Measurements from ENCODE around the gene PCSK6.
A peak's percentile ranks its signal among the peaks of the same experiment; 100 is the strongest.

Gene PCSK6

DNA sequence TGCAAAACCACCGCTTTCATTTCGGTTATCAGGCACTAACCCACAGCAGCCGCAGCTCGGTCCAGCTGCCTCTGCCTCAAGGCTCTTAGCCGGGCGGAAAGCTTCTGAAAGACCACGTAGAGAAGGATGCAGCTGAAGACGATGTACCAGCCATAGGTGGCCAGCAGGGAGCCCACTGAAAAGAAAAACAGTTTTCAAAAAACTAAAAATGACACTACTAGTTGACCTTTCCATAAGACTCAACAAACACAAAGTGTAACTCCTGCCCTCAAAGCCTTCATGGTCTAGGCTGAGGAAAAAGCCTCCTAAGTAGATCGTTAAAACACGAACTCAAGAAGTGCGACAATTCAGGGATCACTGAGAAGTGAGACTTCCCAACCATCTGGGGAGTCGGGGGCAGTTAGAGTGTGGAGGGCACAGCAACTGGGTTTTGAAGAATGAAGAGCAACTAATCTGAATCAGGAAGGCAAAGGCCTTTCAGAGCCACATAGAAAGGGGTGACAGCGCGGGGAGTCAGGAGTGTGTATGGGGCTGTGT lies 212.9 kb downstream of the PCSK6 start:
- DNase-seq (ENCODE audit: low spot score) = no peak

DNA sequence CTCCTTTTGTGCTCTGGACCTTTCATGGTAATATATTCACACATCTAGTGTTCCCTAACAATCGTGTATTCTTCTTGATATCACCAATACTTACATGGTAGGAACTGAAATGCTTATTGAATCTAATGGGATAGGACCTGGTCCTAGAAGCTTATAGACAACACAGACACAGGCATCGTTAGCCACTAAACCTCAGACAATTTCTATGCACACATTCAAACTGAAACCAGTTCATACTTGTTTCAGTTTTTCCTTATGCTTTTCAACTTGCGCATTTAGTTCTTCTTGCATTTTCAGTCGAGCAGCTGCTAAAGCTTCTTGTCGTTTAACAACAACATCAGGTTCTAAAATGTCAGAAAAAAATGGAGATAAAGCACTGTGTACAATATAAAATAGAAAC lies 214.5 kb downstream of the PCSK6 start:
- peak; percentile 61 for DNase-seq (ENCODE audit: low spot score)

DNA sequence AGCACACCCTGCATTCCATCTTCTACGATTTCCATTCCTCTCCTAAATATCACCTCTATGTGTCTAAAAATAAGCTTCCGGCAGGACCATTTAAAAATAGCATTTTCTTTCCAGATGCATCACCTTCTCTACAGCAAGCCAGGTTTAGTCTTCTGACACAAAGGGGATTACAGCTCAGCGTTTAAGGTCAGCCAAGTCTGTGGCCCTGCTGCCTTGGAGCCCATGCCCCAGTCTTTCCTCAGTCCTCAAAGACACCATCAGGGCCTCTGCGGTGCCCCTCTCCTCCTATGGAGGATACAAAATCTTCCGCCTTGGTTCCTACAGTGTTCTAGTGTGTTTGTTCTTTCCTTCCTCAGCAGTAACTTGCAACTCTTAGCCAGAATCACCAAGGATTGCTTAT lies 216.0 kb downstream of the PCSK6 start:
- DNase-seq (ENCODE audit: low spot score) = no peak

DNA sequence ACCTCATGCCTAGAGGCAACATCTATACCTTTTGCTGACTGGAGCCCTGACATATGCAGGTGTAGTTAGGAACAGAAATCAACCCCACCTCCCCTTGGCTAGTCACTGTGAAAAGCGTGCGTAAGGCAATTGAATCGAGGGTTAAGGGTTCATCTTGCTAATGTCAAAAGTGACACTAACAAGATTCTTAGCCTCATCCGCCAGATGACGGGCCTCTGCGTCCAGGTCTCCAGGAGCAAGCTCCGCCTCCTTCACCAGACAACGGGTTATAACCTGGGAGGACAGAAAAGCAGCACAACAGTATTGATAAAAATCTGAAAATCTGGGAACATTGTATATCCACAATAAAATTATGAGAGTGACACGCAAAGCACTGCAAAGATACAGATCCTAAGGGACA lies 216.9 kb downstream of the PCSK6 start:
- DNase-seq (ENCODE audit: low spot score) = no peak

DNA sequence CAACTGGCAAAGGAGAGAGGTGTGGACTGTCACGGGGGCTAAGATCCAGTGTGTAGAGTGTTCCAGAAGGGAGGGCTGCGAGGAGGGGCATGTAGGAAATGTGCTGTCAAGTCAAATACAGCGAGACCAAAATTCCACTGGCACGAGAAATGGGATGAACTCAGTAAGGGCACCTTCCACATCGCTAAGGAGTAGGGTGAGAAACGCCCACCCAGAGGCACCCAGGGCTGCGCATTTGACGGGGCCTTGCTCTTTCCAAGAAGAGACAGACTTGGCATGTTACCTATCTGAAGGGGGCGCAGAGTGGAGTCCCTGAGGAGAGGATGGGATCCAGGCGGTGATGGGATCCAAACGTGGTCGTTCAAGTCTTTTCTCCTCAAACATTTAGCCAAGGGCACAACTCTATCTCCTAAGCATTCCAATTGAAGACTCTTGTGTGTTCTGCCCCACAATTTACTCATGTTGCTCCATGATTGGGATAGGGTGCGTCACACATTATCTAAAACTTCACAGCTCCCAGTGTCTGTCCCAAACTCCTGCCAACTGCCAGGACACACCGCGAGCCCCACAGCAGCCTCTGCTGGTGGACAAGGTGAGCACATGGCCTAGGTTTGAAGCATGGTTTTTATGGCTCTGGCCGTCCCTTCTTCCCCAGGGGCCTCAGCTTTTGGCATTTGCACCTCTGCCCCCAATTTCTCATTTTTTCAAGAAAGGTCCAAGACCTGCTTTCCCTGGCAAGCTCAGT lies 219.9 kb downstream of the PCSK6 start:
- no peak for DNase-seq (ENCODE audit: low spot score)

DNA sequence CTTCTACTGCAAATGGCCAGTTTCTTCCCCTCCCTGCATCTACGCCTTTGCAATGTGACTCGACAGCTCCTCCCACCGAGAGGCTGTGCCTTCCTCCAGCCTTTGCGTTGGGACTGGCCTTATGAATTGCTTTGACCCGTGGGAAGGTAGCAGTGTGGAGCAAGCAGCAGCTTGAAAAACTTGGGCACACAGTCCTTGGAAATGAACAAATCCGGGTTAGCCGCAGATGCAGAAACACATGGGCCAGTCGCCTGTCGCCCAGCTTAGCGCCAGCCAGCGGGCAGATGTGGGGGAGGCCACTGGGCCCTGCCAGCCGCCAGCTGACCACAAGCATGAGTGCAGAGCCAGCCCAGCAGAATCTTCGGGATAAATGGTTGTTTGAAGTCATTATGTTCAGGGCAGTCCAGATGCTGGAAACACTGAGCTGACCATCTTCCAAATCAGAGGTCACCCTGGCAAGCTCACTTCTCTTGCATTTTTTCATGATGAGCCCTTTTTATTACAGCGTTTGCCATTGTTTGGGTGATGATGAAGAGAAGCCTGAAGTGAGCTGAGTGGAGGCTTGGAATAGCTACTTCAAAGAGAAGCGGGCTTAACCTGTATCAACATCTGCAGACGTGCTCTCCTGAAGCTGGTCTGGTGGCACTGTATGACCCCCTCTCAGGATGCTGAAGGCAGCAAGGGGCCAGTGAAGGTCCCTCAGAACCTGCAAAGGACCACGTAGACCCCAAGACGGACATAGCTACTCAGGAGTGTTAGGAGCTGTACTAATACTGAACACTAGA lies 222.0 kb downstream of the PCSK6 start:
- DNase-seq (ENCODE audit: low spot score) = no peak

DNA sequence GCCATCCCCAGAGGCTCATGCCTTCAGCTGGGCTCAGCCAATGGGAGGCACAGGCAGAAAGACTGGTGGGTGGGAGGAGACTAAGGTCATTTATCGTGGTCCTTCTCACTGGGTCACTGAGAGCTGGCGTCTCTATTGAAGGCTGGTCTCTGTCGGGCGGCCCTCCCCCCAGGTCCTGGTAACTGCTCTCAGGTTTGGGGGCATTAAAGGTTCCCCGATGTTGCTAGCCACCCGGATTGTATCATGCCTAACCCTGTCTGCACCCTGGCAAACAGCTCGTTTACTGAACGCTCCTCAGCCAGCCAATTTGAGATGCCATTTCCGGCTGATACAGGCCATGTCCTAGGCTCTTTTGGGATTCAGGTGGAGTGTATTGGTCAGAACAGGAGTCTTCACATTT lies 222.7 kb downstream of the PCSK6 start:
- no peak for DNase-seq (ENCODE audit: low spot score)

DNA sequence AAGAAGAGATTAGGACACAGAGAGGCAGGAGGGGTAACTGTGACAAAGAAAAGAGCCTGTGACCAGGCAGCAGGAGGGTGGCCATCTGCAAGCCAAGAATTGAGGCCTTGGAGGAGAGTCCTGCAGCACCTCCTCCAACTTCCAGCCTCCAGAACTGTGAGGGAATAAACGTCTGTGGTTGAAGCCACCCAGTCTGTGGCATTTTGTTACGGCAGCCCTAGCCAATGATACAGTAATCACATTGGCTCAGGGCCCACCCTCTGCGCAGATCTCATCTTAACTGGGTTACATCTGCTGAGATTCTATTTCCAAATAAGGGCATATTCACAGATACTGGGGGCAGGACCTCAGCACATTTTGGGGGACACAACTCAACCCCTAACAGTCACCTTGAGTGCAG lies 223.5 kb downstream of the PCSK6 start:
- DNase-seq (ENCODE audit: low spot score) = no peak

DNA sequence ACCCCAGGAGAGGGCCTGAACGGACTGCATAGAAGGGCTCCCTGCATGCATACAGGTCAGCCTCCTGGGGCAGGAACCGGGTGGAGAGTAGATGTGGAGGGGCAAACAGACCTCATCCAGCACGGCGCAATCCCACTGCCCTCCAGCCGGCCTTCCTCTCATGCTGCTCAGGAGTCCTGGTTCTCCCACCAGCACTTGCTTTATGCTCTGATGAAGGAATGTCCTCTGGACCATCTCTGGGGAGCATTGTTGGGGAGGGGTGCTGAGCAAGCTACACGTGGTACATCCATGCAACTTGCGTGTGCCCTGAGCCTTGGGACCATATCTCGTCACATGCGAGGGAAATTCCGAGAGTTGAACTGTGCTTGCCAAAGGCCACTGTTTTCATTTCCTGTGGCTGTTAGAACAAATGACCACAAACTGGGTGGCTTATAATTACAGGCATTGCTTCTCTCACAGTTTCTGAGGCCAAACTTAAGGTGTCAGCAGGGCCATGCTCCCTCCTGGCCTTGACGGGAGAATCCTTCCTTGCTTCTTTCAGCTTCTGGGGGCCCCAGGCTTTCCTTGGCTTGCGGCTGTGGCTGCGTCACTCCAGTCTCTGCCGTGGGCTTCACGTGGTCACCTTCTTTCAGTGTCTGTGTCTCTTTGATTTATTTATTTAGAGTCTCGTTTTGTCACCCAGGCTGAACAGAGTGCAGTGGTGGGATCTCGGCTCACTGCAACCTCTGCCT lies 224.4 kb downstream of the PCSK6 start:
- no peak for DNase-seq (ENCODE audit: low spot score)

DNA sequence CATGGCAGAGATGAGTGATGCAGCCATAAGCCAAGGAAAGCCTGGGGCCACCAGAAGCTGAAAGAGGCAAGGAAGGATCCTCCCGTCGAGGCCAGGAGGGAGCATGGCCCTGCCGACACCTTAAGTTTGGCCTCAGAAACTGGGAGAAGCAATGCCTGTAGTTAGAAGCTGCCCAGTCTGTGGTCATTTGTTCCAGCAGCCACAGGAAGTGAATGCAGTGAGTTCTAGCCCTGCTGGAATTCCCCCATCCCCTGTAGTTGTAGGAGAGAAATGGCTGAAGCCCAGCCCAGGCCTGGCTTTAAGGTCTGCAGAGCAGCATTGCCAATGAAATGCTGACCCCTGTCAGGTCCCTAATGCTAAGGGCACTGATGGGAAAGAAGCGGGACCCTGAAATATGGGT lies 225.5 kb downstream of the PCSK6 start:
- DNase-seq (ENCODE audit: low spot score) = no peak

DNA sequence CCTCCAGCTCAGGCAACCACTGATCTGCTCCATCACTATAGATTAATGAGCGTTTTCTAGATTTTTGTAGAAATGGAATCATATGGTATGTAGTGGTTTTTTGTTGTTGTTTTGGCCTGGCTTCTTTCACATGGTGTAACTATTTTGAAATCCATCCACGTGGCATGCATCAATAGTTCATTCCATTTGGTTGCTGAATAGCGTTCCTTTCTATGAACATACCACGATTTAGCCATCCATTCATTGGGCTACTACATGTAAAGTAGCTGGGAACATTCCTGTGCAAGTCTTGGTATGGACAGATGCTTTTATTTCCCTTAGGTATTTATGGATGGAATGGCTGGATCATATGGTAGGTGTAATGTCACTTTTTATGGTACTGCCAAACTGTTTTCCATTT lies 227.0 kb downstream of the PCSK6 start:
- no peak for DNase-seq (ENCODE audit: low spot score)

DNA sequence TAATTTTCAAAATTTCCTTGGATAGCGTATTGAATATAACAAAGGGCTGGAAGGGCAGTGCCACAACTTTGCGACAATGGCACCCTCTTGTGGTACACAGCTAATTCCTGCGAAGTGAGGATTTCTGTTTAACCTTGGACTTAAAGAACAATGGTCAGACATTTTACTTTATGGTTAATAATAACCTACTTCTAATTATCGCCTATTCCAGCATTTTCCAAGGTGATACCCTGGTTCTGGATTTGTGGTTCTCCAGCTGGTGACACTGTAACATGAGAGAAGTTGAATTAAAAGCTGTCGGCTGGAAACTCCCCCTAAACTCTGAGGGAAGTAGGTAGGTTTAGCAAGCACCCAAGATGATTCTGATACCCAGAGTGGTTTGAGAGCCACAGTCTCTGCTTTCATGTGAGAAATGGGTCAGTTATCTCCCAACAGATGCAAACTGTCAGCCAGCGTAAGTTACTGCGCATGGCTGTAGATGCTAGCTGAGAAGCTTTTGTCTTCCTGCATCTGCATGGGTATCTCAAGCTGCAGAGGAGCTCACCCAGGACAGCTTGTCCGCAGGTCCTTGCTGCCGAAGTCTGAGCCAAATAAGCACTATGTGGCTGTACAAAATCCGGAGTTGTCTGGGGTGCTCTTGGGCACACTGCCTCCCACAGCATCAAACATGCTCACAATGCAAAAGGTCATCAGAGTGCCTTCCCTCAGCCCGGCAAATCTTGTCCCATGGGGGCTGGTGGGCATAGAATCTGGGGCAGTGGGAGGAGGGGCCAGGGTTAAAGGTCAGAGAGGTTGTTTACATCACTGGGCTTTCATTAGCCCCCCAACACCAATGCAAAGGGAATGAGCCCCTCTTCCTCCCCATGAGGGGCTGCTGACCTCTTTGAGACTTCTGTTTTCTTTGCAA lies 231.0 kb downstream of the PCSK6 start:
- DNase-seq (ENCODE audit: low spot score) = peak; percentile 70

DNA sequence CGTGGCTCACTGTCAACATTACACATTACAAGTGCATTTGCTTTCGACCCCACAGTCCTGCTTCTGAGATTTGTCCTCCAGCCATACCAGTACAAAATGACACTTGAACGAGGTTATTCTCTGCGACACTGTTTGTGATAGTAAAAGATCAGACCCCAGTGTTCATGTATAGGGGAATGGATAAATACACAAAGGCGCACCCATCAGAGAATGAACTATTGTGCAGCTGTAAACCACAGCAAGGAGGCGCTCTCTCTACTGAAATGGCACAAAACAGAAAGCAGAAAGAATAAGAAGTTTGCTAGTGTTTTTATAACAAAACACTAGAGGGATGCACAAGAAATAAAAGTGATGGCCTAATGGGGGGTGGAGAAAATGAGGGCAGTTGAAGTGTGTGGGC lies 232.8 kb downstream of the PCSK6 start:
- DNase-seq (ENCODE audit: low spot score) = no peak

DNA sequence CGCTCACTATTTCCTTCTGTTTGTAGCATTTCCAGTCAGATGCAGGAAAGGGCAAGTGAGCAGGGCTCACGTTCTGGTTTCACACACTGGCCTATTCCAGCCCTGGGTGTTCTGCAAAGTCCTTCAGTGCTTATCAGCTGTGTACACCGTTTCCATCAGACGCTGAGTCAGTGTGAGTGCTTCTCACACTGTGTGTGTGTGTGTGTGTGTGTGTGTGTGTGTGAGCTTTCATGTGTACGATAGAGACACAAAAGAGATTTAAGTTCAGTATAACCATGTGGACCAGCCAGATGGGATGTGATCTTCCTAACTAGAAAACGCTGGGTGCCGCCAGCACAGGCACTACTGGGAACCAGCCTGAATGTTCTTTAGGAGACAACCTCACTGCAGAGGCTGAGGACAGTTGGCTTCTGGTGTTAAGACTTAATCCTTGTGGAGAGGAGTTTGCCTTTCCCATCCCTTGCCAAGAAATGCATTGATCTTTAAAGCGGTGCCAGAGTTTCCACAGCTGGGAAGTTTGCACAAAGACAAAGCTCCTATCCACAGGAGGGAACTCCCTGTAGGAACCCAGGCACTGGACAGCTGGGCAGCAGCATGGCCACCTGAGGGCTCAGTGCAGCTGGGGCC lies 233.8 kb downstream of the PCSK6 start:
- DNase-seq (ENCODE audit: low spot score) = no peak

DNA sequence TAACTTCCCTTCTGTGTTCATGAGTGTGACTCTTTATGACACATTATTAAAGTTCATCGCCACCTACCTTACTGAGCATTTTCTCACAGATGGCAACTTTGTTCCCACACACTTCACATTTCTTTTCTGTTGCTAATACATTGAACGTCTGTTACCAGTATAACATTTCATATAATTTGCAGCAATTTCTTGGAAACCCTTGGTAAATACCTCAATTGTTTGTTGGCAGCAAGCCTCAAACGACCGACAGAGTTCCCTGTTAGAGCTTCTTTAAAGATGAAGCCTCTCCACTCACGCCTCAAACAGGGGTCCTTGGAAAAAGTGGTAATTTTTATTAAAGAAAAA lies 234.5 kb downstream of the PCSK6 start:
- no peak for DNase-seq (ENCODE audit: low spot score)

DNA sequence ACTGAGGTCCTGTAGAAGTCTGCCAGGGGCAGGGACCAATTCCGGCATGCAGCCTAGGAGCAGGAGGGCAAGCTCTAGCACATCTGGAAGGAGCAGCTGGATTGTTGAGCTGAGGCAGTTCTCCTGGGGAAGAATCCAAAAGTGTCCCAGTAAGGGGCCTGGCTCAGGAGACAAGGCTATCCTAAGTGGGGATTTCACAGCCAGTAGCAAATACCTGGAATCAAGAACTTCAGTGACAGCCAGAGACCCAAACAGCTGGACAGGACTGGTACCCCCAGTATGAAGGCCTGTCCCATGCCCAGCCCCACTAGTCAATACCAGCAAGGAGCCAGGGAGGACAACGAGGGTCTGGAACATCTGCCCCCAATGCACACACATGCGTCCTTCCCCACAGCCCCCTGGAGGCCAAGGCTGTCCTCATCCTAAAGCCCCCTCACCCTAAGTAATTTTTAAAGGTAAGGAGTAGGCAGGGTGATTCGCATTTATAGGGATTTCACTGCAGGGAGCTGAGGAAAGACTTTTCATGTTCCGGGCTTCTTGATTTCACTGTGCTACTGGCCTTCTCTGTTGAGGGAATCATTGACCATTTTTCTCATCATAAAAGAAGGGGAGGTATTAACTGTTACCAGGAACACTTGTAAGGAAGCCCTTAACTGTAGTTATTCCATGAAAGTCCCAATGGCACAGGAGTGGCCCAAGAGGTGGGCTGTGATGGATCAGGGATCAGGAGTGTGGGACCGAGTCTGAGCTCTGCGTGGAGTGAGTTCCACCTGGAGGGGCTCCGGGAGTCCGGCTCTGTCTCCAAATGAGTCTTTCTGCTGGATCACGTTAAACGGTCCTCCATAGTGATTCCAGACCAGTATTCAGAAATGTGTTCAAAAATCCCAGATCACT lies 235.1 kb downstream of the PCSK6 start:
- DNase-seq (ENCODE audit: low spot score) = no peak

All from activated CD4-positive, alpha-beta T cell treated with anti-CD3 and anti-CD28 coated beads, Interleukin-2, Interleukin-4, amounts not matched to agents 100 ng/mL and 50 ng/mL, durations not matched to agents 16 hours and 8 hours (primary cell).